ENCODE measurements around the gene DPH5. TPM values are rescaled to one million over a fixed set of nuclear protein-coding genes. Genes with fewer than 3 reads are reported as not detected.

DPH5 gene
- total RNA-seq, 2 experiments from 2014 or later: 32.4 to 37.1 TPM

GRCh38 chr1:100998426-100998825 lies 27.2 kb downstream of the DPH5 start:
- peaks cover 13% of the 10 kb centered on the region for H3K4me1 Mint-ChIP-seq
- ATAC-seq (ENCODE audit: low read depth): no peak
- POLR2A ChIA-PET: no interaction called here
- H3K36me3 Mint-ChIP-seq: peaks cover 41% of the 10 kb centered on the region
- DNase-seq: no peak
- no peak overlapping the region for H3K4me3 Mint-ChIP-seq
- no peaks in the 10 kb centered on the region for H3K9me3 Mint-ChIP-seq
- H3K27me3 Mint-ChIP-seq: no peaks in the 10 kb centered on the region
- H3K27ac Mint-ChIP-seq: no peak overlapping the region

DNA sequence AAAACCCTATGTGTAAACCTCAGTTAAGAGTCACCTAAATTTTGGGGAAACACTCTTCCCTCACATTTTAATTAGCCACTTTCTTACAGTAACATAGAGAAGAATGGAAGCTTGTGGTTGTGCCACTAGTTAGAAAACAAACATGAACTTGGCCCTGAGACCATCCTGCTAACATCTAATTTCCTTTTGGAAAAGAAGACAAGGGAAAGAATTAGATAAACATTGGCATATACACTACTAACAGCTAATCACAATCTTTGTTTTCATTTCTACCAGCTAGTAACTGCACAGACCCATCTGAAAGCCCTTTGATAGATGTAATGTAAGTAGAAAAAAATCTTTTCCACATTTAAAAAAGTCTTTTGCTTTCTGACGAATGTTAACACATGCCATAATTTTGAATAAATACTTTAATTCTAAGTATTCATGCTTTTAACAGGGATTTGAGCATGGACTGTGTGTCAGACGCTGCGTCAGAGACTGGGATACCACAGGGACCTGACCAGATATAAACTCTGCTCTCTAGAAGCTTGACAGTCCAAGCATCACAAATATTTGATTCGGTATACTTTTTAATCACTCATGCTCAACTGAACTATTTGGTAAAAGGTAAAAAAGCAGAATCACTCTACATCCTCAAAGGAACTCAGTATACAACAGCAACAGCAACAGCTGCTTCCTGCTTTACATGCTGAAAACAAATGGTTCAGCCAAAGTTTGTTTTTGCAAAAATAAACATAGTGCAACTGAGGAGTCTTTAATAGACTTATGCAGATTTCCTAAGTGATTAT lies 30.2 kb downstream of the DPH5 start:
- no peak overlapping the region for H3K27ac Mint-ChIP-seq
- peaks cover 51% of the 10 kb centered on the region for H3K36me3 Mint-ChIP-seq
- DNase-seq (no peak), ATAC-seq (ENCODE audit: low read depth) (no peak)
- peaks cover 4% of the 10 kb centered on the region for H3K4me1 Mint-ChIP-seq
- H3K9me3 Mint-ChIP-seq: no peaks in the 10 kb centered on the region
- no peaks in the 10 kb centered on the region for H3K27me3 Mint-ChIP-seq
- POLR2A ChIA-PET: interaction anchor here (0.9 kb wide), 1 partner anchor 46 kb away, joined by 4 read pairs; no protein-coding TSS in a partner anchor
- no peak overlapping the region for H3K4me3 Mint-ChIP-seq

GRCh38 chr1:100989306-100990077 lies 36.1 kb downstream of the DPH5 start:
- no peaks in the 10 kb centered on the region for H3K9me3 Mint-ChIP-seq
- peaks cover 57% of the 10 kb centered on the region for H3K36me3 Mint-ChIP-seq
- ATAC-seq (ENCODE audit: low read depth) (no peak), DNase-seq (no peak)
- no peaks in the 10 kb centered on the region for H3K27me3 Mint-ChIP-seq
- H3K27ac Mint-ChIP-seq: no peak overlapping the region
- H3K4me3 Mint-ChIP-seq: no peak overlapping the region
- H3K4me1 Mint-ChIP-seq: peaks cover 2% of the 10 kb centered on the region
- POLR2A ChIA-PET: no interaction called here

- Mint-ChIP-seq H3K27ac (no peak overlapping the region), H3K27me3 (no peaks in the 10 kb centered on the region), H3K4me3 (no peak overlapping the region), H3K9me3 (peaks cover 2% of the 10 kb centered on the region), H3K36me3 (peaks cover 64% of the 10 kb centered on the region), H3K4me1 (peaks cover 7% of the 10 kb centered on the region)
- DNase-seq (no peak), ATAC-seq (ENCODE audit: low read depth) (no peak)
- POLR2A ChIA-PET: no interaction called here
These were observed 37.5 kb downstream of the DPH5 start for GRCh38 chr1:100988121-100988520.

DNA sequence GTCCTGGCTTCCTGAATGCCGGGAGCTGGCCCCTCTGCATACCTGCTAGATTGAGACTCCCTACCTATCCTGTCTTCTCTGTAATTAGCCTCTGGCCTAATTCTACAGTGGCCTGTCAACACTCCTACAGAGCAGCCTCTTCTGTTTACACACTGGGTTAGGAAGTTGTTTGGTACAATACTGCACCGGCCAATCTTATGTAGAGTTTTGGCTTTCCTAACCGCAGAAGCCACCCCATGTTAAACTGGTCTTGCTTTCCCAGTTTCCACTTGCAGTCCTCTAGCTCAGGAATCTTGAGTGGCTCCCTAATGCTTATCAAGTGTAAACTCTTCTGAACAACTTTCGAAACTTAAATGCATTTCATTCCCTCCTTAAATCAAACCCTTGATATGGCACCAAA lies 42.8 kb downstream of the DPH5 start:
- Mint-ChIP-seq H3K27me3 (no peaks in the 10 kb centered on the region), H3K4me1 (peaks cover 5% of the 10 kb centered on the region), H3K4me3 (no peak overlapping the region), H3K36me3 (peaks cover 68% of the 10 kb centered on the region), H3K9me3 (peaks cover 2% of the 10 kb centered on the region), H3K27ac (no peak overlapping the region)
- POLR2A ChIA-PET: no interaction called here
- ATAC-seq (ENCODE audit: low read depth): no peak
- DNase-seq: no peak

GRCh38 chr1:100979631-100980030 lies 46.0 kb downstream of the DPH5 start:
- no peak overlapping the region for H3K27ac Mint-ChIP-seq
- no peak for ATAC-seq (ENCODE audit: low read depth)
- H3K4me1 Mint-ChIP-seq: peaks cover 5% of the 10 kb centered on the region
- H3K4me3 Mint-ChIP-seq: no peak overlapping the region
- POLR2A ChIA-PET: no interaction called here
- DNase-seq: no peak
- peaks cover 2% of the 10 kb centered on the region for H3K9me3 Mint-ChIP-seq
- no peaks in the 10 kb centered on the region for H3K27me3 Mint-ChIP-seq
- H3K36me3 Mint-ChIP-seq: peaks cover 62% of the 10 kb centered on the region

- Mint-ChIP-seq H3K27ac (no peak overlapping the region), H3K9me3 (no peaks in the 10 kb centered on the region), H3K36me3 (peaks cover 55% of the 10 kb centered on the region), H3K4me3 (no peak overlapping the region), H3K4me1 (peaks cover 1% of the 10 kb centered on the region), H3K27me3 (no peaks in the 10 kb centered on the region)
- POLR2A ChIA-PET: no interaction called here
- no peak for ATAC-seq (ENCODE audit: low read depth)
- no peak for DNase-seq
These were observed 48.6 kb downstream of the DPH5 start for GRCh38 chr1:100976936-100977335.

DNA sequence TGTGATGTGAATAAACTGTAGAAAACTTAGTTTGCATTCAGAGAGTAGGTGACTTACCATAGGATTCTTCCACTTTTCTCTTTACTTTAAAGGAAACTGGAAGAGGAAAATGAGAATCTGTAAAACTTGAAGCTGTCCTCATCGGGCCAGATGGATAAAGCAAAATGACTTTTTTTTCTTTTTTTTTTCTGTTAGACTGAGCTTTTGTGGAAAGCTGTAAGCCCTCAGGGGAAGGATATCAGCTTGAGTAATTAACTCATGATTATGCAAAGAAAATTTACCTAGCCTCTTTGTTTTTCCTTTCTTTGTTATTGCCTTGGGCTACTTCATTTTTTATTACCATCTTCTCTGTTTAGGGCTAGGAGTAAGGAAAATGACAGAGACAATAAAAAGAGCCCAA lies 53.4 kb downstream of the DPH5 start:
- H3K4me1 Mint-ChIP-seq: peaks cover 8% of the 10 kb centered on the region
- no peaks in the 10 kb centered on the region for H3K9me3 Mint-ChIP-seq
- no peak for DNase-seq
- ATAC-seq (ENCODE audit: low read depth): no peak
- no peaks in the 10 kb centered on the region for H3K27me3 Mint-ChIP-seq
- H3K36me3 Mint-ChIP-seq: peaks cover 46% of the 10 kb centered on the region
- POLR2A ChIA-PET: no interaction called here
- no peak overlapping the region for H3K4me3 Mint-ChIP-seq
- H3K27ac Mint-ChIP-seq: no peak overlapping the region

- Mint-ChIP-seq H3K4me3 (no peak overlapping the region), H3K36me3 (peaks cover 48% of the 10 kb centered on the region), H3K27ac (no peak overlapping the region)
These were observed 54.6 kb downstream of the DPH5 start for GRCh38 chr1:100971021-100971420.

GRCh38 chr1:100969327-100969726 lies 56.3 kb downstream of the DPH5 start:
- peaks cover 47% of the 10 kb centered on the region for H3K36me3 Mint-ChIP-seq
- H3K27ac Mint-ChIP-seq: no peak overlapping the region
- DNase-seq: no peak
- H3K4me1 Mint-ChIP-seq: peaks cover 8% of the 10 kb centered on the region
- H3K9me3 Mint-ChIP-seq: no peaks in the 10 kb centered on the region
- H3K4me3 Mint-ChIP-seq: no peak overlapping the region
- POLR2A ChIA-PET: no interaction called here
- ATAC-seq (ENCODE audit: low read depth): no peak
- H3K27me3 Mint-ChIP-seq: no peaks in the 10 kb centered on the region

More at GRCh38 chr1:100971021-100971420, 54.6 kb downstream of the DPH5 start:
- ATAC-seq (ENCODE audit: low read depth) (no peak), DNase-seq (no peak)
- POLR2A ChIA-PET: no interaction called here
- Mint-ChIP-seq H3K4me1 (peaks cover 8% of the 10 kb centered on the region), H3K27me3 (no peaks in the 10 kb centered on the region), H3K9me3 (no peaks in the 10 kb centered on the region)

GRCh38 chr1:100968621-100969020 lies 57.0 kb downstream of the DPH5 start:
- no peak overlapping the region for H3K27ac Mint-ChIP-seq
- H3K27me3 Mint-ChIP-seq: no peaks in the 10 kb centered on the region
- no peaks in the 10 kb centered on the region for H3K9me3 Mint-ChIP-seq
- peaks cover 8% of the 10 kb centered on the region for H3K4me1 Mint-ChIP-seq
- POLR2A ChIA-PET: no interaction called here
- peaks cover 44% of the 10 kb centered on the region for H3K36me3 Mint-ChIP-seq
- DNase-seq (no peak), ATAC-seq (ENCODE audit: low read depth) (no peak)
- no peak overlapping the region for H3K4me3 Mint-ChIP-seq

- Mint-ChIP-seq H3K27me3 (no peaks in the 10 kb centered on the region), H3K27ac (no peak overlapping the region), H3K4me1 (peaks cover 6% of the 10 kb centered on the region), H3K4me3 (no peak overlapping the region), H3K36me3 (peaks cover 48% of the 10 kb centered on the region), H3K9me3 (peaks cover 2% of the 10 kb centered on the region)
- POLR2A ChIA-PET: no interaction called here
- ATAC-seq (ENCODE audit: low read depth) (no peak), DNase-seq (no peak)
These were observed 65.5 kb downstream of the DPH5 start for GRCh38 chr1:100960098-100960497.

- H3K27me3 Mint-ChIP-seq: no peaks in the 10 kb centered on the region
- peaks cover 6% of the 10 kb centered on the region for H3K4me1 Mint-ChIP-seq
- no peak overlapping the region for H3K4me3 Mint-ChIP-seq
- H3K9me3 Mint-ChIP-seq: peaks cover 2% of the 10 kb centered on the region
- ATAC-seq (ENCODE audit: low read depth): no peak
- peaks cover 45% of the 10 kb centered on the region for H3K36me3 Mint-ChIP-seq
- POLR2A ChIA-PET: interaction anchor here (0.8 kb wide), 1 partner anchor 10 kb away, joined by 3 read pairs; no protein-coding TSS in a partner anchor
- no peak for DNase-seq
- H3K27ac Mint-ChIP-seq: no peak overlapping the region
These were observed 66.0 kb downstream of the DPH5 start for GRCh38 chr1:100959502-100960060.

- Mint-ChIP-seq H3K27me3 (no peaks in the 10 kb centered on the region), H3K36me3 (peaks cover 50% of the 10 kb centered on the region), H3K9me3 (peaks cover 5% of the 10 kb centered on the region), H3K4me1 (peaks cover 11% of the 10 kb centered on the region), H3K4me3 (no peak overlapping the region), H3K27ac (no peak overlapping the region)
- POLR2A ChIA-PET: no interaction called here
- no peak for ATAC-seq (ENCODE audit: low read depth)
- no peak for DNase-seq
These were observed 70.3 kb downstream of the DPH5 start for GRCh38 chr1:100955322-100955721.
